Upper lobe of right lung (tissue), 1 donor: ENCODE results near the gene KRT84. TPM values are rescaled to one million over a fixed set of nuclear protein-coding genes. Genes with fewer than 3 reads are reported as not detected.
A peak's percentile ranks its signal among the peaks of the same experiment; 100 is the strongest.
"Not testable (repeated sequence)": the region's sequence is repeated elsewhere in the genome, so short reads cannot be mapped to it uniquely, and the experiment has no call there.

Source experiments
- ATAC-seq: fragments of 200-7000 bp; cut with Tn5 transposase; one replicate; pipeline ENCODE4 v1.9.1; 2020; ENCODE audit warnings: mild to moderate bottlenecking, moderate library complexity
- DNase-seq: peaks from one replicate; pipeline ENCODE4 v3.0.0-alpha.2; 2020
- H3K27ac ChIP-seq: fragments of 200-600 bp; one replicate; pipeline ENCODE4 v1.8.0; 2022
- H3K27me3 ChIP-seq: fragments of 200-600 bp; one replicate; pipeline ENCODE4 v1.8.0; 2022; ENCODE audit warnings: mild to moderate bottlenecking
- H3K36me3 ChIP-seq: fragments of 200-600 bp; one replicate; pipeline ENCODE4 v1.8.0; 2022
- H3K4me1 ChIP-seq: fragments of 200-600 bp; one replicate; pipeline ENCODE4 v1.8.0; 2022
- H3K4me3 ChIP-seq: fragments of 200-600 bp; one replicate; pipeline ENCODE4 v1.8.0; 2022; ENCODE audit warnings: mild to moderate bottlenecking
- H3K9me3 ChIP-seq: fragments of 200-600 bp; one replicate; pipeline ENCODE4 v1.8.0; 2022
- CTCF ChIP-seq: fragments of 200-600 bp; IDR thresholded peaks from one replicate; pipeline ENCODE4 v1.8.0; 2022; ENCODE audit warnings: antibody characterized with exemption
- intact Hi-C: fragments of 100-400 bp; cut with DNase I; formaldehyde crosslinking; loops from one replicate; pipeline ENCODE4 v1.11.0; 2022
- total RNA-seq: library from RNA; stranded (reverse); fragmentation: NEBNext Ultra II Directional; extraction: Animal tissue kit (Norgen Biotek cat#: 25700); gene quantifications from one replicate; pipeline ENCODE4 v1.2.1, GENCODE V29; 2021
- donor health status: DM: no; HTN: yes; CAD: no; lungs with severe emphysema.

KRT84 gene
- total RNA-seq, 1 donor from 2014 or later, result not detected

- peaks cover 7% of the 10 kb centered on the region for H3K4me1 ChIP-seq
- no peak overlapping the region for H3K27ac ChIP-seq
- ATAC-seq (peak; percentile 46), DNase-seq (no peak)
- TF ChIP-seq CTCF, result no peak
- H3K4me3 ChIP-seq, result no peak overlapping the region
- intact Hi-C loops, result no loop called here
- no peaks in the 10 kb centered on the region for H3K9me3 ChIP-seq
- H3K27me3 ChIP-seq, result peaks cover 4% of the 10 kb centered on the region
- H3K36me3 ChIP-seq, result no peaks in the 10 kb centered on the region
Observed at GRCh38 chr12:52415870-52416750, 30.7 kb upstream of the KRT84 start.

- H3K27ac ChIP-seq, result no peak overlapping the region
- intact Hi-C loops, result no loop called here
- H3K9me3 ChIP-seq, result no peaks in the 10 kb centered on the region
- DNase-seq (no peak), ATAC-seq (no peak)
- no peak overlapping the region for H3K4me3 ChIP-seq
- TF ChIP-seq CTCF, result no peak
- peaks cover 4% of the 10 kb centered on the region for H3K27me3 ChIP-seq
- H3K36me3 ChIP-seq, result no peaks in the 10 kb centered on the region
- H3K4me1 ChIP-seq, result peaks cover 7% of the 10 kb centered on the region
Observed at GRCh38 chr12:52414936-52415335, 29.5 kb upstream of the KRT84 start.

- ATAC-seq, result no peak
- no peak for DNase-seq
- no peaks in the 10 kb centered on the region for H3K9me3 ChIP-seq
- no peak overlapping the region for H3K4me3 ChIP-seq
- H3K27me3 ChIP-seq, result peaks cover 4% of the 10 kb centered on the region
- no peak overlapping the region for H3K27ac ChIP-seq
- no peaks in the 10 kb centered on the region for H3K36me3 ChIP-seq
- no peak for TF ChIP-seq CTCF
- intact Hi-C loops, result no loop called here
- peaks cover 7% of the 10 kb centered on the region for H3K4me1 ChIP-seq
Observed at GRCh38 chr12:52413782-52414345, 28.4 kb upstream of the KRT84 start.

GRCh38 chr12:52413202-52413601, 27.8 kb upstream of the KRT84 start:
- H3K27ac ChIP-seq, result no peak overlapping the region
- no peak for ATAC-seq
- H3K4me3 ChIP-seq, result no peak overlapping the region
- DNase-seq, result no peak
- H3K27me3 ChIP-seq, result peaks cover 4% of the 10 kb centered on the region
- H3K4me1 ChIP-seq, result peaks cover 7% of the 10 kb centered on the region
- H3K9me3 ChIP-seq, result no peaks in the 10 kb centered on the region
- intact Hi-C loops, result no loop called here
- H3K36me3 ChIP-seq, result no peaks in the 10 kb centered on the region
- no peak for TF ChIP-seq CTCF

- H3K36me3 ChIP-seq, result no peaks in the 10 kb centered on the region
- ATAC-seq (peak; percentile 14), DNase-seq (no peak)
- no peak overlapping the region for H3K27ac ChIP-seq
- H3K9me3 ChIP-seq, result no peaks in the 10 kb centered on the region
- intact Hi-C loops, result no loop called here
- peaks cover 4% of the 10 kb centered on the region for H3K27me3 ChIP-seq
- H3K4me1 ChIP-seq, result peaks cover 2% of the 10 kb centered on the region
- no peak overlapping the region for H3K4me3 ChIP-seq
- TF ChIP-seq CTCF, result no peak
Observed at GRCh38 chr12:52411815-52412214, 26.4 kb upstream of the KRT84 start.

GRCh38 chr12:52410589-52411248, 25.3 kb upstream of the KRT84 start:
- intact Hi-C loops, ATAC-seq: not testable (repeated sequence)

More at GRCh38 chr12:52410589-52411248, 25.3 kb upstream of the KRT84 start:
- DNase-seq, H3K9me3 ChIP-seq, H3K4me1 ChIP-seq, H3K27me3 ChIP-seq, H3K36me3 ChIP-seq, H3K27ac ChIP-seq, H3K4me3 ChIP-seq: not testable (repeated sequence)
